NCI-H1092 (cell line): ENCODE results near the gene AKT3.
A peak's percentile ranks its signal among the peaks of the same experiment; 100 is the strongest.
"Not testable (repeated sequence)": the region's sequence is repeated elsewhere in the genome, so short reads cannot be mapped to it uniquely, and the experiment has no call there.

Experiments used
- DNase-seq: peaks from one replicate; lab custom pipeline; 2025; lab: John Stamatoyannopoulos, UW

Gene AKT3

DNA sequence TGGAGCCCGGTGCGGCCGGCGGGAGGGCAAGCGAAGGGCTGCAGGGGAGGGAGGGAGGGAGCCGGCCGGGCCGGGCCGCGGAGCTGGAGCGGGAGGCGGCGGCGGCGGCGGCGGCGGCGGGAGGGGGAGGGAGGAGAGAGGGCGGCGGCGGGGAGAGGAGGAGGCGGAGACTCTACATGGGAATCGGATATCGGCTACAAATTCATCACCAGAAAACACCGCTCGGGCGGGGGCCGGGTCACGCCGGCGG is at the start of gene AKT3:
AKT3 (minus strand) TSS at position 42 of the 250 bp plus-strand sequence. CDS start 7,073 bp downstream, outside the sequence.
- DNase-seq, result peak; percentile 80

DNA sequence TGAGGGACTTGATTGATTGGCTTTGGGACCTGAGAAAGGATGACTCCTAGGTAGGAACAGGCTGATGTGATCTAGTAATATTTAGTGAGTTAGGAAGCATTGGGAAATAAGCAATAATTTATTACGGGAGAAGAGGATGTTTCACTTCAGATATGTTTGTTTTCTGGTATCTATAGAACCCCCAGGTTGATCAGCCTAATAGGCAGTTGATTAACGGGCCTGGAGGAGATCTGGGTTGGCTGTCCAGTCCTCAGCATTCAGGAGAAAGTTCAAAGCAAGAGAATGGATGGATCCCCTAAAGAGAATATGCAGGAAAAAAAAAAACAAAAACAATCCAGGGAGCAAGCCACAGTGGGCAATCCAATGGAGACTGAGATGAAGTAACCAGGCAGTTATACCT is 48.2 kb upstream of the AKT3 start:
- DNase-seq, result no peak

DNA sequence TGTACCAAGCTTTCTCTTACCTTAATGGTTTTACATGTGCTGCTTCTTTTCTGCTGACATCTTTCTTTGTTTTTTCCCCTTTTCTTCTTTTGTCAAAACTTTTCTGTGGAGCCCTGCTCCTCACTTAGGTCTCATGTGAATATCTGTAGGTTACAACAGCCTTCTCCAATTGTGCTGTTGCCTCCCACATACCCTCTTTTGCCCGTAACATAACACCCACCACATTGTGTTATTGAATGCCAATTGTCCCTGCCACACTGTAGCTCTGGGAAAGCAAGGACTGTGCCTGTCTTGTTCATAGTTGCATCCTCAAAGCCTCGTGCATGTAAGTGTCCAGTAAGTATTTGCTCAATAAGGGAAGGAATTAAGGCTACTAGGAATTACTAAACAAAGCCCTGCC is 46.3 kb upstream of the AKT3 start:
- no peak for DNase-seq

DNA sequence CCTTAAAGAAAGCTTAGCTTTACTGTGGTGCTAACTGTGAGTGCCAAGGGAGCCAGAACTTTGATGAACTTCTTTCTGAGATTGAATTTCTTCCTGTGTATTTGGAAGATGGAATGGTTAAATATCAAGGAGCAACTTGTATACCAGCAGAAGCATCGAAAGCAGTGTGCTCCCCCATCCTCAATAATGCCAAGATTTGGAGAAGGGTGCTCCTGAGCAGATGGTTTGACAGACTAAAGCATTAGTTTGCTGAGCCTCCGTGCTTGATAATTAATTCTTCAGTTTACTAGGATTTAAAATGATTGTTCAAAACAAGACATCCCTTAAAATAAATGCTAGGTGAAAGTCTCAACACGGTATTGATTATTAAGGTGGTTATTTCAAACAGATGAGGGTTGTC is 42.4 kb upstream of the AKT3 start:
- DNase-seq, result no peak

DNA sequence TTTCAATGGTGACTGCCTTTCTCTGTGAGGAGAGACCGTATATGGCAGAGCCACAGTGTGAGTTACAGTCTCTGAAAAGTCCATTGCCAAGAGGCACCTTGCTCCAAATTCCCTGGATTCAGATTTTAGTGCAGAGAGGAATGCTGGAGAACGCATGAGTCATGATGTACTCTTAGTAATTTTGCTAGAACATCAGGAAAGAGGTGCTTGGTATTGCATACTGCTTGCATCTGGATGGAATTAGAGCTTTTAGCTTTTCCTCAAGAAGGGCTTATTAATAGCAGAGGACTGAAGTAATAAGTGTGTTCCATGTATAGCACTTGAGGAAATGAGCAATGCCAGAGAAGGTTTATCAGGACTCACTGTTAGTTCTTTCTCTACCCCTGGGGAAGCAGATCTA is 40.5 kb upstream of the AKT3 start:
- no peak for DNase-seq

DNA sequence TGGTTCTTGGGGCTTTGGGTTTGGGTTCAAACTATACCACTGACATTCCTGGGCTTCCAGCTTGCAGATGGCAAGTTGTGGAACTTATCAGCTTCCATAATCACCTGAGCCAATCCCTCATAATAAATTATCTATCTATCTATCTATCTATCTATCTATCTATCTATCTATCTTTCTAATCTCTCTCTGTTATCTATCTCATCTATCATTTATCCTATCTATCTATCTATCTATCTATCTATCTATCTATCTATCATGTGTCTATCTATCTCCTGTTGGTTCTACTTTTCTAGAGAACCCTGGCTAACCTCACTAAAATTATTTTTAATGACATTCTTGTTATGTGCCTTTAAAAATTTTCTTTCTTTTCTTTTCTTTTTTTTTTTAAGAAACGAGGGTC is 35.8 kb upstream of the AKT3 start:
- DNase-seq, result no peak

DNA sequence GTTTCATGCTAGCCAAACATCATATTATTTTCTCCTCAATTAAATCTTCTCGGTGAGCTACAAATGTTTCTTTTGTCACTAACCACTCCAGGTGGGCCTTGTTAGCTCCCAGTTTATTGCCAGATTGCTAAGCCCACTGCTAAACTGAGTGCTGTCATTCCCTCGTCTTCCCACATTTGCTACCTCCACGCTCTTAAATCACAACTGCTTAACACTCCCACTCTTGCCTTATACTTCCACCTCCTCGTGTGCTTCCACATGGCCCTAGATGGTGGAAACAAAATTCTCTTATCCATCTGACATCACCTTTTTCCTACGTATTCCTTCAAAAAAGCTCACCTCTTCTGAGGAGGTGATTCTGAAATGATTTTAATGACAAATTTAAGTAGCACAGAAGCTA is 34.6 kb upstream of the AKT3 start:
- no peak for DNase-seq

DNA sequence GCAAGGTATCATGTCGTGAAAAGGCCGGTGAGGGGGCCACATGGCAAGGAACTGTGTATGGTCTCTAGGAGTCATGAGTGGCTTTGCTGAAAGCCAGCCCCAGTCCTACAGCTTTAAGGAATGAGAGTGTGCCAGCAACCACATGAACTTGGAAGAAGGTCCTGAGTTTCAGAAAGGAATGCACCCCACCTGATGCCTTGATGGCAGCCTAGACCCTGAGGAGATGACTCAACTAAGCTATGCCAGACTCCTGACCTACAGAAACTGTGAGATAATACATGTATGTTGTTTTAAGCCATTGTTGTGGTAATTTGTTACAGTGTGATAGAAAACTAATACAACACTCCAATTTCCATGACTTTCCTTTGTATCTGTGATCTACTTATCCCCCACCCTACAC is 33.5 kb upstream of the AKT3 start:
- no peak for DNase-seq

DNA sequence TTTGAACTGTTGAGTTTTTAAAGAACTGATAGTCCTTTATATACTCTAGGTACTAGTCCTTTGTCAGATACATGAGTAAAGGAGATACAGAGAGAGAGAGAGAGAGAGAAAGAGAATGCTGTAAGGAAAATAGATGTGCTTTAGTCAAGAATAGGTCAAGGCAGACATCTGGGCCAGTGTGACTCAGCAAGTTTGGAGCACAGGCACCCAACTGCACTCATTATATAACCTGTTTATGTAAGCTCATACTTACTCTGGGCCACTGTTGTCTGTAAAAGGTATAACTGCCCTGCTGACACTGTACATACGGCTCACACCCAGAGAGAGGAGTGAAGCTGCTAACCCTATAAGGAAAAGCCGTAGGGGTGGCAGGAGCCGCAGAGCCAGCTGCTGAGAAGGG is 32.2 kb upstream of the AKT3 start:
- no peak for DNase-seq

DNA sequence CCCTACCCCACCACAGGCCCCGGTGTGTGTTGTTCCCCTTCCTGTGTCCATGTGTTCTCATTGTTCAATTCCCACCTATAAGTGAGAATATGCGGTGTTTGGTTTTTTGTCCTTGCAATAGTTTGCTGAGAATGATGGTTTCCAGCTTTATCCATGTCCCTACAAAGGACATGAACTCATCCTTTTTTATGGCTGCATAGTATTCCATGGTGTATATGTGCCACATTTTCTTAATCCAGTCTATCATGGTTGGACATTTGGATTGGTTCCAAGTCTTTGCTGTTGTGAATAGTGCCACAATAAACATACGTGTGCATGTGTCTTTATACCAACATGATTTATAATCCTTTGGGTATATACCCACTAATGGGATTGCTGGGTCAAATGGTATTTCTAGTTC is 27.0 kb upstream of the AKT3 start:
- not testable (repeated sequence) for DNase-seq

DNA sequence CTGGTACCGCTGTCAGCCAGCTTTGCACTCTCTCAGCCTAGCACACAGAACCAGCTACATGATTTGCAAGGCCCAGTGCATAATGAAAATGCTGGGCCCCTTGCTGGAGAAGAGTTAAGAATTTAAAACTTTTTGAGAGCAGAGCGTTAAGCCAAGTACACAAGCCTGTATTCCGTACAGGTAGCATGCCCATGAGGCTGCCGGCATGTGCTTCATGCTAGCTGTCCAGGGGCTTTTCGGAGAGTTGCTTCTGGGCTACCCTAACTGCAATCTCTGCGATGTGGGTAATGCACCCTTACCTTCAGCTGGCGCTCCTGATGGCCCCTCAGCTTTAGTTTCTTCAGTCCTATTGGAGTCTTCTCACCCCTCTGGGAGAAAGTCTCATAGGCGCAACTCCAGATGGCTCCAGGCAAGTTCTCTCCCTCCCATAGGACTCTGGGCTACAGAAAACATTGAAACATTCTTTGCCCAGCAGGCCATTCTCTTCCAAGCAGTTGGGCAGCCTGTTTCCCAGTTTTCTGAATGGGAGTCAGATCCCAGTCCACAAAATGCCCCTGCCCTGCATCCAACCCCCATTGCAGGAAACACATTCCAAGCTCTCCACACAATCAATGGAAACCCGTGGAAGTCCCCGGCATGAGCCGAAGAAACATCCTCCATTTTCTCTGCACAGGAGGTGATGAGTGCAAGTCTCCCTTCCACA is 5.7 kb upstream of the AKT3 start:
- DNase-seq, result no peak

DNA sequence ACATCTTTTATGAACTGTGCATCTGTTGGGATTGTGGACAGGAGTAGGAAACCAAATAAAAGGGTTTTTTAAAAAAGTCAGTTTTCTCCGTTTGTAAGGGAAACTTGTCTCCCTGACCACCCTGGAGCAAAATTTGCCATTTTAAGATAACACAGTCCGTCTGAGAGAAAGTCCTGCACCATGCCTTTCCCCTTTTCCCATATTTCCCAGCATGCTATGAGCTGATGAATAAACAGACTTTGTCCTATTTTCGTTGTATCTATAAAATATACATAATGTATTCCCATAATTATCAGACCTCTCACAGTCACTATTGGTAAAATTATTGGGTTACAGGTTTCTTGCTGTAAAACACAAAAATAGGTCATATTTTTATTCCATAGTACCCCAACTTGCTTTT is 1.7 kb upstream of the AKT3 start:
- DNase-seq, result no peak

DNA sequence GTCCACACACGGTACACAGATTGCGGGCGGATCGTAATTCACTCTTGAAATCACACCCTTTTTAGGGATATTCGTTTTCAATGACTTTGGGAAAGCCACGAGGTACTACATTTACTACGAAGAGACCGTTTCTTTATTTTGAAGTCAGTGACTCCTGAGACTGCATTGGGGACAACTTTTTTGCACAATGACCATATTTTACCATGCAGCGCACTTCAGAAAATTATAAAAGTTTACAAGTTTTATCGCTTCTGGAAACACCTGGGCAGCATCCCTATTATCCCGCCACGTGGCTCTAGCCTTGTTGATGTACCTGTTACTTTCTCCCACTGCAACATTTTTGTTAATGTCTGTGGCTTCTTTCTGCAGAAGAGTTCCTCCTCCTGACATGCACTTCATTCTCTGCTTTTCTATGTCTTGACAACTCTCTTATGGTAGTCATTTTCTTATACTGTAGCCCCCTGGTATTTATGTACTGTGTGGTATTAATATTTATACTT is 1.3 kb upstream of the AKT3 start:
- no peak for DNase-seq

DNA sequence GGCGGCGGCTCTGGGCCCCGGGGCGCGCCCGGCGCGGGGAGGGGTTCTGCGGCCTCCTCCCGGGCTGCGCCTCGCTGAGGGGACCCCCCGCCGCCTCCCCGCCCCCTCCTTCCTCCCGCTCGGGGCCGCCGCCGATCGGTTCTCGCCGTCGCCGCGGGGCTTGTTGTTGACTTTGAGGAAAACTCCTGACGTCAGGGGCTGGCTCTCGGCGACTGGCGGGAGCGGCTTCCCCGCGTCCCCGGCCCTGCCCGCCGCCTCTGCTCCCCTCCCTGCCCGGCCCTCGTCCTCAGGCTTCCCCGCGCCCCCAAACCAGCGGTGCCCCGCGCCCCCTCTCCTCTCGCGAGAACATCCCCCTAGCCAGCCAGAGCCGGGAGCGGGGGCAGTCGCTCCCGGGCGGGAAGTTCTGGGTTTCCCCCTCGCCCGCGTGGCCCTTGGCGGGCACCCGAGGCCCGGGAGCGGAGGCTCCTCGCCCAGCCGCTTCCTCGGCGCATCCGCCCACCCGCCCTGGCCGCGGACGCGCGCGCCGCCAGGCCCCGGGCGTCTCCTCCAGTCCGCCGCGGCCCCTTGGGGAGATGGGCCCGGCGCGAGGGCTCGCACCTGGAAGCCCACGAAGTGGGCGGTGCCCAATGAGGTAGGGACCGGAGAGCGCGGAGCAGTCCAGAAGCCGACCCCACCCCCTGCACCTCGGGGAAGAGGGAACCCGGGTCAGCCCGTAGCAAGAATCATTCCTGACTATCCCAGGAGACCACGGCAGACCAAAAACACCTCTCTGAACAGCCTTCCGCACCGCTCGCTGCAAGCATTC is 611 bp upstream of the AKT3 start:
- peak; percentile 88 for DNase-seq

DNA sequence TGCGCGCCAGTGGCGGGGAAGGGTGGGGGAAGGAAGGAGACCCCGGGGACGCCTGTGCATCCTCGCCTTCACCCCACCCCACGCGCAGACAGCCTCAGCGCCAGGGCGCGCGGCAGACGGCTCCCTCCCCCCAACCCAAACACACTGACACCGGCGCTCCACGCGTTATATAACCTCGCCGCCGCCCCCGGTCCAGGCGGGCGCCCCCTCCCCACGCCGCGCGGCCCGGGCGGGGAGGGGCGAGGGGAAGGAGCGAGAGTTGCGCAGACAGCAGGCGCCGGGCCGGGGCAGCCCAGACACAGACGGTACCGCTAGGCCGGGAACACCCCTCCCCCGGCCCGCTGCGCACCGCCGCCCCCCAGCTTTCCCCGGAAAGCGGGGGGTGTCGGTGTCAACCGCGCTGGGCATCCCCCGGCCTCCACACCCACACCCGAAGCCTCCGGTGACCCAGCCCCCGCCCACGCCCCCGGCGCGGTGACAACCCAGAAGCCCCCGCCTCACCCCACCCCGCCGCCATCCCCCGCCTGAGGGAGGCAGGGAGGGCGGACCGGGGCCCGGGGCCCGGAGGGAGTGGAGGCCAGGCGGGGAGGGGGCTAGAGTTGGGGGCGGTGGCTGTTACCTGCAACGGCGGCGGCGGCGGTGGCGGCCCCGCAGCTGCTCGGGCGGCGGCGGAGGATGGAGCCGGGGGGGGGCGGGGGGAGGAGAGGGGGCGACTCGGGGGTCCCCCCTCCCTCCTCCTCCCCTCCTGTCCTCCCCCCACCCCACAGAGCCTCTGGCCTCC is 432 bp downstream of the AKT3 start:
- peak; percentile 47 for DNase-seq

DNA sequence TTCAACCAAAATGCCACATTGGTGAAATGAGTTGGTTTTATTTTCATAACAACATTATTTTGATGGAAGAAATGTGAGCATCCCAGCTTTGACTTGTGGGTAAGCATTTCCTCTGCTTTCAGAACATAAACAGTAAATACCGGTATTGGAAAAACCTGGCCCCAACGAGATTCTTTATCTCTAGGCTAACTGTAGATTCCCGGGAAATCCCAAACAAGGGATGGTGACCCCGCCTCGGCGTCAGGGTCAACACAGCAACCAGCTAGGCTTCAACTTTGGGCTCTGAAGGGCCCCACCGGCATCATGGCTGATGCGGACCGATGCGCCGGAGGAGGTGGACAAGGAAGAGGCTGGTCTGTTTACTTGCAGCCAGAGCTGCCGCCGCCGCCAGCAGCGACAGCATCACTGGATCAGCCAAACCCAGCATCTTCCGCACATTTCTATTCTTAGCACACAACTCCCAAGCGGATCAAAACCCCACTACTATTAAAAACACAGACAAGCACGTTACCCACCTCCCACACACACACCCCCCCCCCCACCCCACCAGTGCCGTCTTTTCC is 1.1 kb downstream of the AKT3 start:
- peak; percentile 19 for DNase-seq

DNA sequence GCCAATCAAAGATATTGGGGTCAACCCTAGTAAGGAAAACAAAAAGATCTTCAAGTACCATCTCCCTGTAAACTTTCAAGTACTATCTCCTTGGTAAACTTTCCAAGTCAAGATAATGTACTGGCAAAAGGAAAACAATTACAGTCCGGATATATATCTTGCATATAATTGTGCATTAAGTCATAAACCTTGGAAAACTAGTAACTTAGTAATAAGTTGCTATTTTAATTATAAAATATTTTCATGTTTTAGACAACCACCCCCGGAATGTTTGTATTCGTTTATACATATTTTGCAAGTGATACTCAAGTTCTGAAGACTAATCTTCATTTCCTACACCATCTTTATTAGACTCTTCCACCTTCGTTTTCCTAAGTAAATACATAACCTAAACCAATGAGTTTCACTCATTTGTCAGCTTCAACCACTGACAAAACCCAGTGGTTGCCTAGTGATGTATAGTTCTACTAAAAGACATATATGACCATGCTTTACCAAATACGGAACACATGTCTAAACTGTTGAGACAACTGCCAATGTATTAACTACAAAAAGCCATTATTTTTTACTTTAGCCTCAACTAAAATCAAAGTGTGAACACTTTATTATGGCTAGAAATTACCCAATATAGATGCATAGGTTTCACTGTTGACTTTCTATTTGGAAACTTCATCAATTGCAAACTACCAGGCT is 1.7 kb downstream of the AKT3 start:
- no peak for DNase-seq

DNA sequence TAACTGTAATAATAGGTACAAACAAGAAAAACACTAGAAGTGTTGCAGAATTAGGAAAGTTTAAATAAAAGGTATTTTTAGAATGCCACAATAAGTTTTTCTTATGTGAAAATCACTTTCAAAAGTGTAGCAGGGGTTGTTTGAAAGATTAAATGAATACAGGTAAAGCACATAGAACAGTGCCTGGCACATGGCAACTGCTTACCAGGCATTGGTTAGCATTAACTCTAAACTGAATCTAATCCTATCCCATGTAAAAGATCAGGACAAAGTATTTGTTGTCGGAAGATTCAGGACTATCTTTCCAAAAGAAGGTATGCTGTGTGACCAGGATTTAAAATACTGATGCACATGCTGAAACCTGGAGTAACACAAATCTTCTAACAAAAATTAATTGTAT is 3.3 kb downstream of the AKT3 start:
- no peak for DNase-seq

DNA sequence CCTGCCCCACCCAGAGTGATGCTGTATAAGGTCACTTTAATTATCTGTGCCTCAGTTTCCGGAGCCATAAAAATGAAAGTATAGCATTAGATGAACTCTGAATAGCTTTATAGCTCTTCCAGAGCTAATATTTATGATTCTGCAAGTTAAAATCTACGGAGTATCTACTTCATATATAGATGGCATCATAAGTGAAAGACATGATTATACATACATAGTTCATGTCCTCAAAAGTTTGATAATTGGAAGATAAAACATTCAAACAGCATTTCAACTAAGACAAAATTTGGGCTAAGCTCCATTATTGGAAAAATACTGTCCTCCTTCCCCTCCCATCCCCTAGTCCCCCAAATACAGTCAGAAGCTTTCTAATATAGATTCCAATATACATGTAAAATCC is 4.2 kb downstream of the AKT3 start:
- DNase-seq, result no peak

DNA sequence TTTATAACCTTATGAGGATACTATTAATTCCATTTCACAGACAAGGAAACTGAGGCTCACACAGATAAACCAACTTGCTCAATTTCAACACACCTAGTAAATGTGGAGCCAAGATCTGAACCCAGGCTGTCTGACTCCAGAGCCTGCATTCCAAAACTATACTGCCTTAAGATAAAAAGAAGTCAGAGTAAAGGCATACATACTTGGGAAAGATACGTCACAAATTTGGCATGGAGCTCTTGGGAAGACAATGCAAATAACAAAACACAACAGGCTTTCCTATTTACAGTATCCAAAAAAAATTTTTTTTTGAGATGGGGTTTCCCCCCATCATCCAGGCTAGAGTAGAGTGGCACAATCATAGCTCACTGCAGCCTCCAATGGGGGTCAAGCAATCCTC is 5.9 kb downstream of the AKT3 start:
- no peak for DNase-seq

DNA sequence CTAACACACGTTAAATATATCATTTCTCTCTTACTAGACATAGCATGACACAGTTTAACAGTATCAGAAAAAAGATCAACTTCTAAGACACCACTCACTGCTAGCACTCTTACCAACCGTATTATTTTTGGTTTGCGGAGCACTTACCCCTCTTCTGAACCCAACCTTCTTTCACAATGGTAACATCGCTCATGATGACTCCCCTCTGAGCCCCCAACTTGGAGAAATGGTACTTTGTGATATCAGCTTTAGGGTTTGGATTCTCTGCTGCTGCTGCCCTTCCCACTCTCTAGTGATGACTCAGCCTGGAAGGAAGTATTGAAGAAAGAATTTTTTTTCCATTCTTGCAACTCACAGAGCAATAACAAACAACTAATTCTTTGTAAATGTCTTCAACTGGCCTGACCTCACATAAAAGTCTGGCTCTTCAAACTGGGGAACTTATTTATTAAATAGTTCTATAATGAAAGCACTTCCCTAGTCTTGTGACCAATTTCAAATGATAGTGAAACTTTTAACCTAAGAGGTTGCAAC is 7.0 kb downstream of the AKT3 start:
- no peak for DNase-seq

DNA sequence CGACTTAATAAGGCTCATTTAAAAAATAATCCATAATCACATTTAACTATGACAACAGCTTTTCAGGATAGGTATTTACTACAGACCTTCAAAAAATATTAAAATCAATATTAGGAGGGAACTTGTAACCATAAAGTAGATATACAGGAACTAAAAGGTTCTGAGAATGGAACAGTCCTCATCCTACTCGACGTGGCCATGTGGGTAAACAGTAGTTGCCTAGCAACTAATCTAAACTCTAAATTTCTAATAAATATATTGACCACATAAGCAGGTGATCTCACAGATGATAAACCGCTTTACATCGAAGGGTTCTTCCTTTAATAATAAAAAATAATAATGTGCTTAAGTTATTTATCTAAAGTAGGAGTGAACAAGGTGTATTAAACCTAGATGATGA is 7.9 kb downstream of the AKT3 start:
- DNase-seq, result no peak
